ENCODE measurements around the gene GRIA1.

- TF ChIP-seq CTCF (IDR thresholded peaks at IDR 0.05) (no peak), EZH2 (IDR thresholded peaks at IDR 0.05; ENCODE audit: borderline replicate concordance, insufficient read depth, low read depth, low read length, poor library complexity, severe bottlenecking) (no peak)
Measured at GRCh38 chr5:153517241-153517611, 26.8 kb downstream of the GRIA1 start.

Data from B cell (primary cell).